GM18505 (cell line): Measurements from ENCODE around the gene NAT8L.

Experiments
- ATAC-seq: cut with Tn5 transposase; IDR thresholded peaks from one replicate; pipeline ENCODE4 v1.9.1; 2021; ENCODE audit not compliant: unreplicated experiment
- POLR2A ChIP-seq: IDR thresholded peaks from 4 replicates; pipeline ENCODE4 v1.6.1; 2011; ENCODE audit warnings: borderline replicate concordance; ENCODE audit not compliant: insufficient read depth, insufficient read length; ENCODE audit errors: extremely low read depth

NAT8L gene

DNA sequence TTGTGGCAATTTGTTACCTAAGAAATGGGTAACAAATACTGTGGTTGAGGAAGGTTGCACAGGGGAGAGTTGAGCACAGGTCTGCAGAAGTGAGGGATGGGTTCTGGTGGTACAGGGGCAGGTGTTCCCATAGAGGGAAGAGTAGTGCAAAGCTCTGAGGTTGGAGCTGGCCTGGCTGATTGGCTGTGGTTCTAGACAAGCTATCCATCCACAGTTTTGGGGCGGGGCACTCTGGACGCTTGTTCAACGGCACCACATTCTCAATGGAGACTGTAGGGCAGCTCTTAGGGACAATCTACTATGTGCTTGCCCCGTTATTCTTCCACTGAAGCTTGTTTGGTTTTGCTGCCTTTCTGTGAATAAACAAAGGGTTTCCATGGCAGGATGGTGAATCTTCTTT is 35.4 kb downstream of the NAT8L start:
- no peak for ATAC-seq
- no peak for TF ChIP-seq POLR2A

DNA sequence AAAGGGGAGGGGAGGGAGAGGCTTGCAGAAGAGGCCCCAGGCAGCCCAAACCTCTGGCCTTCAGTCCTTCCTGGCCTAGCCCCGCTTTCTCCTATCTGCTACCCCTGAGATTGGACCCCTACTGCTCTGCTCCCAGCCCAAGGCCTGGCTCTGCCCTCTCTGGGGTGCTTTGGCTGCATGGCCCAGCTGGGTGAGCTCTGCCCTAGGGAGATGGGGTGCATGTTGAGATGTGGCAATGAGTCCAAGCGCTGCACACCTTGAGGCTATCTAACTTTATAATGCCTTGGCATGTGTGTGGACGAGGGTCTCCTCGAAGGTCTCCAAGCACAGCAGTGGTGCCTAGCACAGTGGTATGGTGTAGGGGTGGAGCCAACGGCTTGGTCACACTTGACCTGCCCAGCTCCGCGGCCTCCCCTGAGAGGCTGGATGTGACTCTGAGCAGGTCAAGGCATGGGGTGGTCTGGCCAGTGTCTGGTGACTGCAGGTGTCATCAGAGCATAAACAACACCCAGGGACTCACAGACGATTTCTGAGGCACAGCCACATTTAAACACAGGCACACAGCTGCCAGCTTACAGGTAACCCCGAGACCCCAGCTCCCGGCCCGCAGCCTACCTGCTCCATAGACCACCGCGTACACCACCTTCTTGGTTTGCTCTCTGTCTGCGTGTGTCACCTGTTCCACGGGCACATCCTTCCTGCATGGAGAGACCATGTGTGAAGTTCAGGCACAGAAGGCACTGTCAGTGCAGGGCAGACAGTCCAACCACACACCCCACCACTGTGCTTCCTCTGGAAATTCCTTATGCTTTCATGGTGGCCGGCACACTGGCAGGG is 36.3 kb downstream of the NAT8L start:
- ATAC-seq: no peak
- no peak for TF ChIP-seq POLR2A

DNA sequence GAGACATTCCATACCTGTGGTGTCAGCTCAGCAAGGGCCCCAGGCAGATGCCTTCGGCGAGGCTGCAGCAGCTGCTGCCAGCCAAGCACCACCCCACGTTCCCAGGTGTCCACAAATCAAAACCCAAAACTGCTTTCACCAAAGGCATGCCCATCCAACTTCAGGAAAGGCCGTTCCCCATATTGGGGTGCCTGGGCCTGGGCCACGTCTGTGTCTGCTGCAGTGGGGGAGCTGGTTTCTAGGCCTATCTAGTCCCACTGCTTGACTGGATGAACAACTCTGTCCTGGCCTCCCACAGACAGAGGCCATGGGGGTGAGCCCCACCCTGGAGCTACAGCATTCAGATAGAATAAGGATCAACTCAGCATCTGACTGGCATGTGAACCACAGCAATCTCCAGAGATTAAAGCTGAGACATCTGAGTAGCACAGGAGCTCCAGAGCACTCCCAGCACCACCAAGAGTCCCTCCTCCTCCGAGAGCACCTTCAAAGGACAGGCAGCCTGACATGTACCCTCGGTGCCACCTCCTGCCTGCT is 37.0 kb downstream of the NAT8L start:
- no peak for TF ChIP-seq POLR2A
- no peak for ATAC-seq

DNA sequence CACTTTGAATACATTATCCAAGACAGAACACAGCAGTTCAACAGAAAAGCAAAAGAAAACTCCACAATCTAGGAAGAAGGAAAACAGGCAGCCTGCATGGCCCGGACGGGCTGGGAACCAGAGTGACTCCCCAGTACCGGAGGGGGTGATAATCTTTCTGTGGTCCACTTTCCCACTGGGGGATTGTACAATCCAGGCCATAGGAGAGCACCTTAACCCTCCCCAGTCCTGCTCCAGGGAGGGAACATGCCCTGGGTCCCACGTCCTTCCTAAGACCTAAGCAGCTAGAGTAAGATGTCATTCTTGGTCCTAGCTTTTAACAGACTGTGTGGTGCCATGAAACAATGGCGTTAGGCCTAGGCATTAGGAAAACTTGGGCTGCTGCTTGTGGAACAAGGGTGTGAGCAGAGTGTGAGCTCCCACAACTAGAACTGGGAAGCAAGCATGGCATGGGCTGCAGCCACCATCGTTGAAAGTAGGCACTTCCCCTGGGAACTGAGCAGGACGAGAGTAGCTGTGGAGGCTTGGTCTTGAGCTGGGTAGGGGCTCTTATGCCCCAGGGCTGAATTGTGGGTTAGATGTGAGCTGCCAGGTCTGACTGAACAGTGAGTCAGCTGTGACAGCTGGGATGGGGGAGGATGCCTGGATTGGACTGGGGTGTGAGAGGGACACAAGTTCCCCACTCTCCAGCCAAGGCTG is 42.4 kb downstream of the NAT8L start:
- no peak for TF ChIP-seq POLR2A
- ATAC-seq: no peak

DNA sequence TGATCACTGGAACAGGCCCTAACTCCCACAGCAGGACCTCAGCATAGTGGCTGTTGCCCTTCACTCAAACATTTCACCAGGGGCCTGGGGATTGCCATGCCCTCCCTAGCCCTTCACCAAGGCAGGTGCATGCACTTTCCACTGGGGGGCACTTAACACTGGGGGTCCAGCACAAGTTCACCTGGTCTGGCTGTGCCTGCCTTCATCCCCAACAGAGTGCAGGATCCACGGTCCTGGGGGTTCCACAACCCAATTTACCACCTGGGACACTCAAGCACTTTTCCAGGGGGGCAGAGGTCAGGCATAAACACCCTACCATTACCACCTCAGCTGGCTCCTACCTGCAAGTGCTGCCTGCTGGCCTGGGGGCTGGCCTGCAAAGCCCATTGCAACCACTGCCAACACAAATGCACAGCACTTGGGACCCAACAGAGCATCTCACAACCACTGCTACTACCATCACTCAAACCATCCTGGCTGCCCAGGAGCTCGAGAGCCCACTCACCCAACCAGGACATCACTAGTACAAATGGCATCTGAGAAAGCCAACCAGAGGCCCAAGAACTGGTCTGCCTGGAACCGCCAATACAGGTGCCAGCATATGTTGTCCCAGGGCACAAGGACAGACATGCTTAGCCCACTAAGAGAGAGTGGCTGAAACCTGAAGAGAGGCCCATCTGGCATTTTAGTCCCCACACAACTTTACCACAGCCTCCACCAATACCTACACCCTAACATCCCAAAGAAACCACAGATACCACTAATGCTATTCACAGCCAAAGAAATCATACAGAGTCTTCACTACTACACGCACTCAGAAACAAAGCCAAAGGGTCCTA is 43.1 kb downstream of the NAT8L start:
- ATAC-seq: no peak
- no peak for TF ChIP-seq POLR2A

DNA sequence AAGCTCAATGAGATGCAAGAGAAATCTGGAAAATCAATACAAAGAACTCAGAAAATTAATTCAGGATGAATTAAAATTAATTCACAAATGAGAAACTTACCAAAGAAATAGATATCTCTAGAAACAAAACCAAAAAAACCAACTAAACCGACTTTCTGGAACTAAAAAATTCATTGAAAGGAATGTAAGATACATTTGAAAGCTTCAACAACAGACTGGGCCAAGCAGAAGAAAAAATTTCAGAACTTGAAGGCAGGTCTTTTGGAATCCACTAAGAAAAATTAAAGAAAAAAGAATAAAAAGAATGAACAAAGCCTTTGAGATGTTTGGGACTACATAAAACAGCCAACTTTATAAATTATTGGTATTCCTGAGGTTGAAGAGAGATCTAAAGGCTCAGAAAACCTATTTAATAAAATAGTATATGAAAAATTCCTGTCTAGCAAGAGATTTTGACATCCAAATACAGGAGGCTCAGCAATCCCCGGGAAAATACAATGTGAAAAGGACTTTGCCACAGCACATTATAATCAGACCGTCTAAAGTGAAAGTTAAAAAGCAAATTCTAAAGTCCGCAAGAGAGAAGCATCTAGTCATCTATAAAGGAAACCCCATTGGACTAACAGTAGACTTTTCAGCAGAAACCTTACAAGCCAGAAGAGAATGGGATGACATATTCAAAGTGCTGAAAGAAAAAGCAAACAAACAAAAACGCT is 44.2 kb downstream of the NAT8L start:
- no peak for TF ChIP-seq POLR2A
- ATAC-seq: no peak

DNA sequence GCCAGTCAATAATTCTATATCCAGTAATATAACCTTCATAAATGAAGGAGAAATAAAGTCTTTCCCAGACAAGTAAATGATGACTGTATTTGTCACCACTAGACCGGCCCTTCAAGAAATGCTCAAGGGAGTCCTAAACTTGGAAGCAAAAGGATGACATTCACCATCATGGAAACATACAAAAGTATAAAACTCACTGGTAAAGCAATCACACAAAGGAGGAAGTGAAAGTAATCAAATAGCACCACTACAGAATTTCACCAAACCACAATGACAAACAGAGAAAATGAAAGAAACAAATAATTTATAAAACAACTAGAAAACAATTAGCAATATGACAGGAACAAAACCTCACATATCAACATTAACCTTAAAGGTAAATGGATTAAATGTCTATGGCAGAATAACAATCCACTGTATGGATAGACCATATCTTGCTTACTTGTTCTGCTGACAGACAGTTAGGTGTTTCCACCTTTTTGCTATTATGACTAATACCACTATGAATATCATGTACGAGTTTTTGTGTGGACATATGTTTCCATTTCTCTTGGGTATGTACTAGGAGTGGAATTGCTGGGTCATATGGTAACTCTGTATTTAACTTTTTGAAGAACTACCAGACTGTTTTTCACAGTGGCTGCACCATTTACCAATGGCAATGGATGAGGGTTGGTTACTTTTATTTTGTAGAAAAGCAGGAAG is 44.9 kb downstream of the NAT8L start:
- no peak for ATAC-seq
- TF ChIP-seq POLR2A: no peak

DNA sequence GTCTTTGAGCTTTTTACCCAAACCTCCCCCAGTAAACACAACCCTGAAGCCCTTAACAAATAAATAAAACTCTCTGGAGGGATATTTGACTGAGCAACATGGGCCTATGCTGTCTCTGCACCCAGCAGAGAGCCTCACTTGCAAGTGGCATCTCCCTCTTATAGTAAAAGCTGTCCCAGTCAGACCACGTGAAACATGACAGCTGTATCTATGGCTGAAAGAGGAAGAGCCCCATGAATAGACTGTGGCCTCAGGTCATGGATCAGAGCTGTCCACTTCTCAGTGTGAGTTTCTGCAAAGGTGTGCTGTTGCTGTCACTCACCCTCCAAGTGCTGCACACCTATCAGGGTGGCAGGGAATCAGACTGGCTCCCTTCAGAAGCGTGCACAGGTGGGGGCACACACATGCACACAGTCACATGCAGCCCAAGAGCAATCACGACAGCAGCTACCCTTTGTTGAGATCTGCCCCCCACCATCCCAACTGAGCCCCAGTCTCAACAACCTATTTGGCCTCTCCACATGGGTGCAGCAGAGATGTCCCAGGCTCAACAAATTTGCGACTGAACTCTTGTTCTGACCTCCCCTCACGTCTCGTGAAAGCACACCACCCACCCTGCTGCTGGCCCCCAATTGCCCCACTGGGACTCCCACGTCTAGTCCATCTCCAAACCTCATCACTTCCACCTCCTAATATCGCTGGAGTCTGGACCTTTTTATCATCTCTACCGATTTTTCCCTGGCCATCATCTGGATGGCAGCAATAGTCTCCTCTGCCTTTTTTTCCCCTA is 45.6 kb downstream of the NAT8L start:
- no peak for ATAC-seq
- TF ChIP-seq POLR2A: no peak

DNA sequence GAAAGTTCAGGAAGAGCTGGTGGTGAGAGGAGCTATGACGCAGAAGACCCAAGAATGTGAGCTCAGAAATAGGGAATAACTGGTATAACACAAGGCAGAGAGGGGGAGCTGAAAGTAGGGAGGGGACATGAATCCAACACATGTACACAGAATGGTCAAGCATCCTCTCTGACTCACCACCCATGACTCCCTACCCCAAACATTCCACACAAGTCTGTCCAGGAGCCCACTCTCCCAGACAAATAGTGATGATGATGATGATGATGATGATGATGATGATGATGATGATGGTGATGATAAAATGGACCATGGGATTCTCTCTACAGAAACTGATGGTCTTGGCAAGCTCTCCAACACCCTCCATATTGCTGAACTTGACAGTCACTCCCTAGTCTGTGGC is 46.4 kb downstream of the NAT8L start:
- no peak for TF ChIP-seq POLR2A
- no peak for ATAC-seq

DNA sequence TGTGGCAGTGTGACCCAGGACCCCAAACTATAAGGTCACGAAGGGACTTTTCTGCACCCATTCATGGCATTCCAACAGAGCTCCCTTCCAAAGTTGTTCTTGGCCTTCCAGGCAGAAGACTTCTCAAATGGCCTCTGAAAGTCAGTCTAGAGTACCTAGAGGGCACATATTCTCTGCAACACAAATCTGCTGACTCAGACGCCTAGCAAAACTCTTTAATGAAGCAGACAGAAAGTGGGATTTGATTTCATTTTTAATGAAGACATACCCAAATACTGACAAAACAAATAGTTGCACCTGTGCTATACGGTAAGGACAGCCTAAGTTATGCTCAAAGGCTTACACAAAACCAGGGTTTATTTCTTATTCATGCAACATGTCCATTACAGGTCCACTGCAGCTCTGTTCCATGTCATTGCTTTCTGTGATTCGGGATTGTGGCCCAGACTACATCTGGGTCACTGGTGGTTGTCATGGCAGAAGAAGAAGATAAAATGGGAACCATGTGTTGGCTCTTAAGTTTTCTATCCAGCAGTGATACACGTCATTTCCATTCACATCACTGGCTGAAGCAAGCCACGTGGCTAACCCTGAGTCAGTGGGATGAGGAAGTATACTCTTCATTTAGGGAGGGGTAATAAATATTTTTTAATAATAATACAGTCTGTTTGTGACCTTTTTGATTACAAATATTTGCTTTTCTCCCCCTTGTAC is 57.7 kb downstream of the NAT8L start:
- ATAC-seq: no peak
- TF ChIP-seq POLR2A: no peak
